ENCODE measurements around the gene AADACL4. TPM values are rescaled to one million over a fixed set of nuclear protein-coding genes. Genes with fewer than 3 reads are reported as not detected.

AADACL4 gene
- total and polyA plus RNA-seq, 9 of the 15 experiments (the other 6 are each of a cell fraction or from before 2014, with no cell fraction given) = not detected

- peak in 1 of 2 experiments; percentile 78; a peak in 1 of 4 replicates for TF ChIP-seq ZNF639 (CRISPR knock-in tag; conservative IDR thresholded peaks at IDR 0.05 in 1 of 2, IDR thresholded peaks at IDR 0.05 in 1 of 2)
- 0 out of 2 replicates have a peak, but pooled peaks have one; percentile 68 for TF ChIP-seq E2F5 (CRISPR knock-in tag; IDR thresholded peaks at IDR 0.05)
- TF ChIP-seq NCOA2 (IDR thresholded peaks at IDR 0.05; ENCODE audit: partially characterized antibody in 2 of 2) = no peak
- no peak for TF ChIP-seq TFAM (CRISPR knock-in tag; conservative IDR thresholded peaks at IDR 0.05)
- peak; percentile 93; the same call in 1 of the 2 replicates for TF ChIP-seq MYNN (IDR thresholded peaks at IDR 0.05)
- TF ChIP-seq MYNN (CRISPR knock-in tag; IDR thresholded peaks at IDR 0.05) = no peak
- TF ChIP-seq EWSR1 (IDR thresholded peaks at IDR 0.05; ENCODE audit: borderline replicate concordance, low read depth, partially characterized antibody) = no peak
- no peak for TF ChIP-seq WHSC1 (IDR thresholded peaks at IDR 0.05; ENCODE audit: low read length)
- TF ChIP-seq TCF3 (CRISPR knock-in tag; IDR thresholded peaks at IDR 0.05) = peak; percentile 96
- TF ChIP-seq CTBP1 (IDR thresholded peaks at IDR 0.05; ENCODE audit: borderline replicate concordance) = peak; percentile 100
- no peak for TF ChIP-seq PTRF (tag; IDR thresholded peaks at IDR 0.05)
- TF ChIP-seq GTF2F1 (IDR thresholded peaks at IDR 0.05; ENCODE audit: low read depth, low read length) = no peak
- peak; percentile 94 for TF ChIP-seq ZNF175 (CRISPR knock-in tag; IDR thresholded peaks at IDR 0.05; ENCODE audit: low read depth)
- 0 out of 2 replicates have a peak, but pooled peaks have one; percentile 35 for TF ChIP-seq KAT7 (CRISPR knock-in tag; IDR thresholded peaks at IDR 0.05; ENCODE audit: borderline replicate concordance)
- TF ChIP-seq LCOR (CRISPR knock-in tag; IDR thresholded peaks at IDR 0.05) = peak; percentile 93
- TF ChIP-seq CTCF (IDR thresholded peaks at IDR 0.05 in 2 of 3, conservative IDR thresholded peaks at IDR 0.05 in 1 of 3; ENCODE audit: insufficient read depth in 2 of 3, low read depth in 1 of 3, low read length in 3 of 3) = 0 out of 6 replicates have a peak, but pooled peaks of 1 of the 3 experiments have one; percentile 8
- TF ChIP-seq ZSCAN29 (IDR thresholded peaks at IDR 0.05) = no peak
- no peak for TF ChIP-seq KLF10 (CRISPR knock-in tag; IDR thresholded peaks at IDR 0.05)
- TF ChIP-seq EGR1 (conservative IDR thresholded peaks at IDR 0.05) = 0 out of 2 replicates have a peak, but pooled peaks have one; percentile 27
- no peak for TF ChIP-seq PYGO2 (tag; IDR thresholded peaks at IDR 0.05)
- no peak for TF ChIP-seq ZNF143 (CRISPR knock-in tag; IDR thresholded peaks at IDR 0.05)
- TF ChIP-seq MED1 (CRISPR knock-in tag; IDR thresholded peaks at IDR 0.05; ENCODE audit: borderline replicate concordance) = no peak
- TF ChIP-seq JUND (IDR thresholded peaks at IDR 0.05; ENCODE audit: borderline replicate concordance, low read depth, low read length) = peak; percentile 99
- TF ChIP-seq JUND (tag; IDR thresholded peaks at IDR 0.05; ENCODE audit: borderline replicate concordance, low read depth, low read length) = peak; percentile 99; the same call in 2 of the 3 replicates
- peak; percentile 71; the same call in 1 of the 2 replicates for TF ChIP-seq JUNB (CRISPR knock-in tag; conservative IDR thresholded peaks at IDR 0.05)
- no peak; the same call in 1 of the 2 replicates for TF ChIP-seq ZNF311 (CRISPR knock-in tag; IDR thresholded peaks at IDR 0.05)
Observed at GRCh38 chr1:12604114-12604874, 39.6 kb upstream of the AADACL4 start (continued).

Data from K562 (cell line).